ENCODE measurements around the gene TIAM1.
A peak's percentile ranks its signal among the peaks of the same experiment; 100 is the strongest.

TIAM1 gene

DNA sequence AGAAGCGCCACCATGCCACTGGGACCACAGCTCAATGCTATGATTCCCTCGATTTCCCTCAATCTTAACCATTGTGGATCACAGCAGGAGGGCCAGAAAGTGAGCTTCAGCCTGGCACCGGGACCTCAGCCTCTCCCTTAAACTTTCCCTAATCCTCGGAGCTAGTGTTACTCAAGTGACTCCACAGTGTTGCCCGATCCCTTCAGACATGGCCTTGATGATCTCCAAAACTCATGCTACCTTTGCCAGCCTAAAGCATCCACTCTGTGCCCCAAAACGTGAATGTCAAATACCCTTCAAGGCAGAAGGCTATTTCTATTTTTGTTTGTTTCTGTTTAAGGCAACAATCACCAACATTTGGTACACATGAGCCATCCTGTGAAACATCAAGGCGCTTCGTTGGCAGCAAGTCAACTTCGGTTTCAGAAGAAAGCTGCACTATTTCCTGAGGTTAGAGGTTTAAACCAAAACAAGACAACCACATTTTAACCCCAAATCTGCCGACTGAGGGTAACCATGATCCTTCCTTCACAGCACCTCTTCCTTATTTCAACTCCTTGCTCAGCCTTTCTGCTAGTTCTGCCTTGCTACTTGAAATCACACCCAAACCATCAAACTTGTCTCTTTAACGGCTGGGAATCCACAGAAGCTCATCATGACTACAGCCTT is 211.4 kb downstream of the TIAM1 start:
- DNase-seq (ENCODE audit: low spot score) = peak; percentile 79
- Mint-ChIP-seq H3K36me3 (ENCODE audit: low read depth) (peaks cover 87% of the 10 kb centered on the region), H3K4me3 (peak overlapping the region; percentile 82), H3K27me3 (ENCODE audit: low read depth) (no peaks in the 10 kb centered on the region), H3K4me1 (ENCODE audit: low read depth) (peaks cover 71% of the 10 kb centered on the region), H3K27ac (peak overlapping the region; percentile 94), H3K9me3 (no peaks in the 10 kb centered on the region)

DNA sequence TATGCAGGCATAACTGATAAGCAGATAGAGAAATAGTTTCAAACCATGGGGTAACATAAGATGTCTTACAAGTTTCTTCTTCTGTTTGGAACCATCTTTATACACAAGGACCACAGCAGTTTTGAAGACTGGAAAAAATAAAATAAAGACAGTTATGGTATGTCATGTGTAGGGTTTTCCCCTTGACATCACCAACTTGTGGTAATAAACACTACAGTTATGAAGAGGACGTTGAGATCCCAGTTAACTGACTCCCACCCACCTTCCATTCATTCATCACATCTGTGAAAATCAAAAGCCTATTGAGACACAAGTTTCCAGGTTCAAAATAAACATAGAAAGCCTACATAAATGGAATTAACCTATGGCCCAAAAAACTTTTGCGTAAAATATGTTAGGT is 213.2 kb downstream of the TIAM1 start:
- peak overlapping the region; percentile 84 for H3K27ac Mint-ChIP-seq
- no peaks in the 10 kb centered on the region for H3K9me3 Mint-ChIP-seq
- peak; percentile 25 for DNase-seq (ENCODE audit: low spot score)
- H3K36me3 Mint-ChIP-seq (ENCODE audit: low read depth) = peaks cover 79% of the 10 kb centered on the region
- H3K27me3 Mint-ChIP-seq (ENCODE audit: low read depth) = no peaks in the 10 kb centered on the region
- H3K4me1 Mint-ChIP-seq (ENCODE audit: low read depth) = peaks cover 59% of the 10 kb centered on the region
- peak overlapping the region; percentile 82 for H3K4me3 Mint-ChIP-seq

- no peak overlapping the region for H3K27ac Mint-ChIP-seq
- peaks cover 44% of the 10 kb centered on the region for H3K4me1 Mint-ChIP-seq (ENCODE audit: low read depth)
- no peak overlapping the region for H3K4me3 Mint-ChIP-seq
- no peak for DNase-seq (ENCODE audit: low spot score)
- peaks cover 78% of the 10 kb centered on the region for H3K36me3 Mint-ChIP-seq (ENCODE audit: low read depth)
- no peaks in the 10 kb centered on the region for H3K27me3 Mint-ChIP-seq (ENCODE audit: low read depth)
- no peaks in the 10 kb centered on the region for H3K9me3 Mint-ChIP-seq
These were observed 215.8 kb downstream of the TIAM1 start for GRCh38 chr21:31128234-31128633.

GRCh38 chr21:31124010-31124409 is 220.1 kb downstream of the TIAM1 start:
- no peak for DNase-seq (ENCODE audit: low spot score)
- Mint-ChIP-seq H3K27me3 (ENCODE audit: low read depth) (no peaks in the 10 kb centered on the region), H3K9me3 (no peaks in the 10 kb centered on the region), H3K36me3 (ENCODE audit: low read depth) (peaks cover 76% of the 10 kb centered on the region), H3K4me1 (ENCODE audit: low read depth) (peaks cover 12% of the 10 kb centered on the region), H3K4me3 (no peak overlapping the region), H3K27ac (no peak overlapping the region)

GRCh38 chr21:31119199-31119598 is 224.9 kb downstream of the TIAM1 start:
- DNase-seq (ENCODE audit: low spot score) = no peak
- Mint-ChIP-seq H3K9me3 (no peaks in the 10 kb centered on the region), H3K36me3 (ENCODE audit: low read depth) (peaks cover 52% of the 10 kb centered on the region), H3K4me3 (no peak overlapping the region), H3K27me3 (ENCODE audit: low read depth) (no peaks in the 10 kb centered on the region), H3K27ac (no peak overlapping the region), H3K4me1 (ENCODE audit: low read depth) (peaks cover 26% of the 10 kb centered on the region)

GRCh38 chr21:31117128-31117916 is 226.7 kb downstream of the TIAM1 start:
- DNase-seq (ENCODE audit: low spot score) = no peak
- peak overlapping the region; percentile 10 for H3K4me3 Mint-ChIP-seq
- peaks cover 24% of the 10 kb centered on the region for H3K4me1 Mint-ChIP-seq (ENCODE audit: low read depth)
- H3K27ac Mint-ChIP-seq = peak overlapping the region; percentile 44
- H3K36me3 Mint-ChIP-seq (ENCODE audit: low read depth) = peaks cover 36% of the 10 kb centered on the region
- H3K9me3 Mint-ChIP-seq = no peaks in the 10 kb centered on the region
- no peaks in the 10 kb centered on the region for H3K27me3 Mint-ChIP-seq (ENCODE audit: low read depth)

DNA sequence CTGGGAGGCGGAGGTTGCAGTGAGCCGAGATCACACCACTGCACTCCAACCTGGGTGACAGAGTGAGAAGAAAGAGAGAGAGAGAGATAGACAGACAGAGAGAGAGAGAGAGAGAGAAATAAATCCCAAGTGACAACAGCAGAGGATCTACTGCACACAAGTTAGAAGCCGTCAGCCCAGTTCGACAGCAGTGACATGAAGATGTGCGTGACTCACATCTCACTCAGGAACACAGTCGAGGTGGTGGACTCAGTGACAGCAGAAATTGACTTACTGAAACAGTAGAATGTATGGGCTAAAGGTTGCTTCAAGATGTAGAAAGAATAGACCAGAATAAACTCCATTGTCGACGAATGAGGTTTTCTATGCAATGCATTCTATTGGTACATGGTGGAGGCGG is 228.8 kb downstream of the TIAM1 start:
- no peak overlapping the region for H3K27ac Mint-ChIP-seq
- H3K4me1 Mint-ChIP-seq (ENCODE audit: low read depth) = peaks cover 22% of the 10 kb centered on the region
- H3K4me3 Mint-ChIP-seq = no peak overlapping the region
- peaks cover 17% of the 10 kb centered on the region for H3K36me3 Mint-ChIP-seq (ENCODE audit: low read depth)
- H3K27me3 Mint-ChIP-seq (ENCODE audit: low read depth) = no peaks in the 10 kb centered on the region
- DNase-seq (ENCODE audit: low spot score) = no peak
- no peaks in the 10 kb centered on the region for H3K9me3 Mint-ChIP-seq

DNA sequence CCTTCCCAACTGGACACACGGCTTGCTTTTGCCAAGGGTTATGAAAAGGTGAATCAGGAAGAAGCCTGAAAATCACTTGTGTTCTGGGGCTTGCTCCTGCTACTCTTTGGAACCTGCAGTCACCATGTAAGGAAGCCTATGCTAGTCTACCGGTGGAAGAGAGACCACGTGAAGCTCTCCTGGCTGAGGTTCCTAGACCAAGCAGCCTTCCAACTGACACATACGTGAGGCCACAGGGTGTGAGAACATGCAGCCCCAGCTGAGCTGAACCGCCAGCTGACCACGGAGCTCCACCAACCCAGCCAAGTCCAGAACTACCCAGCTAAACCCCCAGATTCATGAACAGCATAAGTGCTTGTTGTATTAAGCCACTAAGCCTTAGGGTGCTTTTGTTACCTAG is 233.0 kb downstream of the TIAM1 start:
- H3K27ac Mint-ChIP-seq = no peak overlapping the region
- no peaks in the 10 kb centered on the region for H3K36me3 Mint-ChIP-seq (ENCODE audit: low read depth)
- peaks cover 7% of the 10 kb centered on the region for H3K4me1 Mint-ChIP-seq (ENCODE audit: low read depth)
- no peak overlapping the region for H3K4me3 Mint-ChIP-seq
- no peaks in the 10 kb centered on the region for H3K9me3 Mint-ChIP-seq
- H3K27me3 Mint-ChIP-seq (ENCODE audit: low read depth) = no peaks in the 10 kb centered on the region
- DNase-seq (ENCODE audit: low spot score) = no peak

- peaks cover under 1% of the 10 kb centered on the region for H3K36me3 Mint-ChIP-seq (ENCODE audit: low read depth)
- H3K4me3 Mint-ChIP-seq = no peak overlapping the region
- DNase-seq (ENCODE audit: low spot score) = no peak
- peaks cover 1% of the 10 kb centered on the region for H3K9me3 Mint-ChIP-seq
- no peak overlapping the region for H3K27ac Mint-ChIP-seq
- no peaks in the 10 kb centered on the region for H3K27me3 Mint-ChIP-seq (ENCODE audit: low read depth)
- H3K4me1 Mint-ChIP-seq (ENCODE audit: low read depth) = peaks cover 6% of the 10 kb centered on the region
These were observed 233.6 kb downstream of the TIAM1 start for GRCh38 chr21:31110430-31110829.

DNA sequence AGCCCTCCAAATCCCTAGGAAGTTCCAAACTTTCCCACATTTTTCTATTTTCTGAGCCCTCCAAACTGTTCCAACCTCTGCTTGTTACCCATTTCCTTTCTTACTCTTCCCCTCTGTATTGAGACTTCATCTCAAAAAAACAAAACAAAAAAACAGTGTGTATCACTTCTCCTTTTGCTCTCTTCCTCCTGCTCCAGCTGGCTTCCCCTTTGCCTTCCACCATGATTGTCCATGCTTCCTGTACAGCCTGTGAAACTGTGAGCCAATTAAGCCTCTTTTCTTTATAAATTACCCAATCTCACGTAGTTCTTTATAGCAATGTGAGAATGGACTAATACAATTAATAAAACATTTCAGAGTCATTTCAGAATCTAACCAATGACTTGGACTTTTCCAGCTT is 236.2 kb downstream of the TIAM1 start:
- Mint-ChIP-seq H3K27me3 (ENCODE audit: low read depth) (no peaks in the 10 kb centered on the region), H3K9me3 (peaks cover 5% of the 10 kb centered on the region), H3K27ac (no peak overlapping the region), H3K36me3 (ENCODE audit: low read depth) (peaks cover 8% of the 10 kb centered on the region), H3K4me1 (ENCODE audit: low read depth) (peaks cover 25% of the 10 kb centered on the region), H3K4me3 (no peak overlapping the region)
- DNase-seq (ENCODE audit: low spot score) = no peak

DNA sequence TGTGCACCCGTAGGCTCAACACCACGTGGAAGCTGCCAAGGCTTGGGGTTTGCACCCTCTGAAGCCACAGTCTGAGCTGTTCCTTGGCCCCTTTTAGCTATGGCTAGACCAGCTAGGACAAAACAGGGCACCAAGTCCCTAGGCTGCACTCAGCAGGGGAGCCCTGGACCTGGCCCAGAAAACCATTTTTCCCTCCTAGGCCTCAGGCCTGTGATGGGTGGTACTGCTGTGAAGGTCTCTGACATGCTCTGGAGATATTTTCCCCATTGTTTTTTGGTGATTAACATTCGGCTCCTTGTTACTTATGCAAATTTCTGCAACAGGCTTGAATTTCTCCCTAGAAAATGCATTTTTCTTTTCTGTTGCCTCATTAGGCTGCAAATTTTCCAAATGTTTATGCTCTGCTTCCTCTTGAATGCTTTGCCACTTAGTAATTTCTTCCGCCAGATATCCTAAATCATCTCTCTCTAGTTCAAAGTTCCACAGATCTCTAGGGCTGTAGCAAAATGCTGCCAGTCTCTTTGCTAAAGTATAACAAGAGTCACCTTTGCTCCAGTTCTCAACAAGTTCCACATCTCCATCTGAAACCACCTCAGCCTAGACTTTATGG is 236.8 kb downstream of the TIAM1 start:
- Mint-ChIP-seq H3K27ac (no peak overlapping the region), H3K36me3 (ENCODE audit: low read depth) (peaks cover 8% of the 10 kb centered on the region), H3K4me3 (no peak overlapping the region), H3K27me3 (ENCODE audit: low read depth) (no peaks in the 10 kb centered on the region), H3K9me3 (peaks cover 5% of the 10 kb centered on the region), H3K4me1 (ENCODE audit: low read depth) (peaks cover 29% of the 10 kb centered on the region)
- DNase-seq (ENCODE audit: low spot score) = no peak

DNA sequence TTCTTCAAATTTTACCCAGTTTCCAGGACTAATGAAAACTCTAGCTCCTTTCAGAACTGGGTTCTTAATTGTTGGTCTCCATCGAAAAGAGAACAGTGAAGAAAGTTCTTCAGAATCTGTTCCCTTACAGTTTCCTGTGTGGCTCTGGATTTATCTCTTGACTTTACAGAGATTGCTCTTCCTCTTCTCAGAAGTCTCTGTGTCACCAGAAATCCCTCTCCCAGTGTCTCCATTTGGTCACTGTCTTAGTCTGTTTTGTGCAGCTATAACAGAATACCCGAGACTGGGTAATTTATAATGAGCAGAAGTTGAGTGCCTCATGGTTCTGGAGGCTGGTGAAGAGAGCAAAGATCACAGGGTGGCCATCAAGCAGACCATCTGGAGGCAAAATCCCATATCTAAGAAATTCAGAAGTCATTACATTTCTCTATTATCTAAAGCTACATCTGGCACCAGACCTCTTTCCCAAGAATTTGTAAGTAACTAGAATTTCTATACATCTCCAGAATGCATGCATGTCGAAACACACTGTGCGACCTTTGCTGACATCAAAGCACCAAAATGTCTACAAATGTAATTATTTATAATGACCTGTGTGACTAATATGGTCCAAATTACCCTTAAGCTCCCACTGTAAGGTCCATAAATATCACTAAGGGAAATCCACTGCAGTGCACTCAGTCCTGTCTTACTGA is 240.3 kb downstream of the TIAM1 start:
- peak overlapping the region; percentile 33 for H3K4me3 Mint-ChIP-seq

GRCh38 chr21:31103163-31103562 is 240.9 kb downstream of the TIAM1 start:
- H3K9me3 Mint-ChIP-seq = peaks cover 5% of the 10 kb centered on the region
- peak overlapping the region; percentile 33 for H3K4me3 Mint-ChIP-seq
- H3K27me3 Mint-ChIP-seq (ENCODE audit: low read depth) = no peaks in the 10 kb centered on the region
- peaks cover 8% of the 10 kb centered on the region for H3K36me3 Mint-ChIP-seq (ENCODE audit: low read depth)
- peaks cover 38% of the 10 kb centered on the region for H3K4me1 Mint-ChIP-seq (ENCODE audit: low read depth)
- DNase-seq (ENCODE audit: low spot score) = no peak
- peak overlapping the region; percentile 19 for H3K27ac Mint-ChIP-seq

More for the DNA sequence above, 240.3 kb downstream of the TIAM1 start:
- DNase-seq (ENCODE audit: low spot score) = no peak
- H3K27ac Mint-ChIP-seq = peak overlapping the region; percentile 33
- H3K9me3 Mint-ChIP-seq = peaks cover 5% of the 10 kb centered on the region
- H3K4me1 Mint-ChIP-seq (ENCODE audit: low read depth) = peaks cover 35% of the 10 kb centered on the region
- peaks cover 8% of the 10 kb centered on the region for H3K36me3 Mint-ChIP-seq (ENCODE audit: low read depth)
- no peaks in the 10 kb centered on the region for H3K27me3 Mint-ChIP-seq (ENCODE audit: low read depth)

DNA sequence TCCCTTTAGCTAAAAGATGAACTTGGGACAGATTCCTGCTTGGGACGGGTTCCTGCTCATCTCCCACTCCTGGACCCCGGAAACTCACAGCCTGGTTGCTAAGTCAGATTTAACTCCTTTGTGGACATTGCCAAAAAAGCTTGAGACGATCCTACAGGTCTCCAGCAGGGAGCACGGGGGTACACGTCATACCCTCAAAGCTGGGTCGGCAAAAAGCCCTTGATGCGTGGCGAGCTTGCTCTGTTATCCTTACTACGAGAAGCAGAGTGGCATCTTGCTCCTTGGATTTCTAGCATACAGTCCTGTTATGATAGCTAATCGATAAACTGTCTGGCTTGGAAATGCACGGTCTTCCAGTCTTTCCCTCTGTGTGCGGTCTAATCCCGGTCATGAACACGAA is 244.9 kb downstream of the TIAM1 start:
- H3K9me3 Mint-ChIP-seq = peaks cover 8% of the 10 kb centered on the region
- H3K36me3 Mint-ChIP-seq (ENCODE audit: low read depth) = peaks cover 4% of the 10 kb centered on the region
- peaks cover 6% of the 10 kb centered on the region for H3K27me3 Mint-ChIP-seq (ENCODE audit: low read depth)
- peak overlapping the region; percentile 49 for H3K4me3 Mint-ChIP-seq
- H3K27ac Mint-ChIP-seq = no peak overlapping the region
- H3K4me1 Mint-ChIP-seq (ENCODE audit: low read depth) = peaks cover 28% of the 10 kb centered on the region
- no peak for DNase-seq (ENCODE audit: low spot score)
